Endodermal cell (in vitro differentiated cells): Measurements from ENCODE around the gene AHDC1. TPM values are rescaled to one million over a fixed set of nuclear protein-coding genes. Genes with fewer than 3 reads are reported as not detected.

Experiments used
- DNase-seq: peaks from one replicate; pipeline ENCODE4 v3.0.0-alpha.2; 2017
- H3K27ac ChIP-seq: 2 replicates; pipeline ENCODE4 v1.5.1; 2013; ENCODE audit warnings: mild to moderate bottlenecking, low read depth, low read length, moderate library complexity
- H3K27me3 ChIP-seq: 2 replicates; pipeline ENCODE4 v1.6.1; 2013; ENCODE audit warnings: mild to moderate bottlenecking, low read length, moderate library complexity; ENCODE audit not compliant: insufficient read depth, control insufficient read depth, poor library complexity, severe bottlenecking
- H3K36me3 ChIP-seq: 2 replicates; pipeline ENCODE4 v1.7.0; 2013; ENCODE audit warnings: mild to moderate bottlenecking, low read length, moderate library complexity; ENCODE audit not compliant: control insufficient read depth, insufficient read depth
- H3K4me1 ChIP-seq: one replicate; pipeline ENCODE4 v1.7.0; 2013; ENCODE audit warnings: low read length; ENCODE audit not compliant: control insufficient read depth, insufficient read depth
- H3K4me3 ChIP-seq: 2 replicates; pipeline ENCODE4 v1.5.1; 2013; ENCODE audit warnings: mild to moderate bottlenecking, low read length, moderate library complexity
- H3K9ac ChIP-seq: 2 replicates; pipeline ENCODE4 v1.6.1; 2013; ENCODE audit warnings: mild to moderate bottlenecking, low read length, moderate library complexity; ENCODE audit not compliant: poor library complexity, severe bottlenecking; ENCODE audit errors: extremely low read depth
- H3K9me3 ChIP-seq: 2 replicates; pipeline ENCODE4 v1.6.1; 2013; ENCODE audit warnings: mild to moderate bottlenecking, low read length, moderate library complexity; ENCODE audit not compliant: control insufficient read depth
- H3K27ac Mint-ChIP-seq: 2 replicates; pipeline ENCODE4 v1.8.0; 2020; ENCODE audit warnings: mixed read lengths
- H3K27me3 Mint-ChIP-seq: 2 replicates; pipeline ENCODE4 v1.8.0; 2021; ENCODE audit warnings: mild to moderate bottlenecking, mixed read lengths; ENCODE audit not compliant: insufficient read depth
- H3K36me3 Mint-ChIP-seq: 2 replicates; pipeline ENCODE4 v1.8.0; 2020; ENCODE audit warnings: low read depth, mixed read lengths
- H3K4me1 Mint-ChIP-seq: 2 replicates; pipeline ENCODE4 v1.8.0; 2020; ENCODE audit warnings: mixed read lengths
- H3K4me3 Mint-ChIP-seq: 2 replicates; pipeline ENCODE4 v1.8.0; 2020; ENCODE audit warnings: mild to moderate bottlenecking, moderate library complexity, mixed read lengths
- H3K9me3 Mint-ChIP-seq: 2 replicates; pipeline ENCODE4 v1.8.0; 2020; ENCODE audit warnings: mild to moderate bottlenecking, mixed read lengths
- CTCF ChIP-seq: fragments of 200-600 bp; sonication (generic); conservative IDR thresholded peaks from 2 replicates; pipeline ENCODE4 v1.5.0; 2021; ENCODE audit warnings: antibody characterized with exemption, mild to moderate bottlenecking
- WGBS, 2 experiments: methylation state at CpG; one replicate each; pipeline versions ENCODE4 v1.1.5 to v1.1.7; 2013; ENCODE audit warnings: missing lambda C conversion rate in 2 of 2, mixed read lengths in 1 of 2; ENCODE audit not compliant: insufficient coverage in 1 of 2, insufficient read length in 1 of 2; 5-methylcytosine and 5-hydroxymethylcytosine counted together
- total RNA-seq, 2 donors: library from RNA; stranded (reverse); fragmentation: NEBNext Ultra II Directional in 1 of 2; extraction: Animal tissue kit (Norgen Biotek cat#: 25700) in 1 of 2; gene quantifications; 2 replicates in 1 of 2; 3 replicates in 1 of 2; pipeline ENCODE4 v1.2.1, GENCODE V29; 2021

Gene AHDC1
- total RNA-seq, 2 donors from 2014 or later = 39.3 to 41.2 TPM

- peaks cover 17% of the 10 kb centered on the region for H3K4me1 Mint-ChIP-seq
- TF ChIP-seq CTCF = peak; percentile 42
Observed at GRCh38 chr1:27552911-27553420, 51.0 kb downstream of the AHDC1 start.

GRCh38 chr1:27551953-27552312 is 52.0 kb downstream of the AHDC1 start:
- WGBS, 2 experiments = 72 to 96% methylated on average over 2 to 11 of the region's 14 CpGs
- Histone ChIP-seq H3K9ac (no peak overlapping the region), H3K36me3 (peaks cover 9% of the 10 kb centered on the region), H3K4me1 (peaks cover 8% of the 10 kb centered on the region), H3K27me3 (no peaks in the 10 kb centered on the region), H3K4me3 (no peak overlapping the region), H3K9me3 (no peaks in the 10 kb centered on the region), H3K27ac (no peak overlapping the region)
- no peak for DNase-seq
- peaks cover 10% of the 10 kb centered on the region for H3K4me1 Mint-ChIP-seq
- H3K36me3 Mint-ChIP-seq = peaks cover 39% of the 10 kb centered on the region
- no peak overlapping the region for H3K4me3 Mint-ChIP-seq
- H3K27ac Mint-ChIP-seq = no peak overlapping the region
- TF ChIP-seq CTCF = no peak
- H3K27me3 Mint-ChIP-seq = no peaks in the 10 kb centered on the region
- H3K9me3 Mint-ChIP-seq = no peaks in the 10 kb centered on the region

More at GRCh38 chr1:27552911-27553420, 51.0 kb downstream of the AHDC1 start:
- H3K4me3 Mint-ChIP-seq = no peak overlapping the region
- H3K9me3 Mint-ChIP-seq = no peaks in the 10 kb centered on the region
- Histone ChIP-seq H3K36me3 (peaks cover 11% of the 10 kb centered on the region), H3K27ac (no peak overlapping the region), H3K27me3 (no peaks in the 10 kb centered on the region), H3K4me3 (no peak overlapping the region), H3K9ac (no peak overlapping the region), H3K9me3 (no peaks in the 10 kb centered on the region), H3K4me1 (peaks cover 14% of the 10 kb centered on the region)
- no peaks in the 10 kb centered on the region for H3K27me3 Mint-ChIP-seq
- 92 to 98% methylated on average over 14 to 16 of the region's 16 CpGs for WGBS, 2 experiments
- peaks cover 37% of the 10 kb centered on the region for H3K36me3 Mint-ChIP-seq
- DNase-seq = no peak
- no peak overlapping the region for H3K27ac Mint-ChIP-seq

- 94% methylated on average over 29 to 48 of the region's 48 CpGs for WGBS, 2 experiments
- H3K27me3 Mint-ChIP-seq = no peaks in the 10 kb centered on the region
- TF ChIP-seq CTCF = no peak
Observed at GRCh38 chr1:27551170-27551952, 52.6 kb downstream of the AHDC1 start.

More at GRCh38 chr1:27551170-27551952, 52.6 kb downstream of the AHDC1 start:
- no peaks in the 10 kb centered on the region for H3K9me3 ChIP-seq
- H3K36me3 ChIP-seq = peaks cover 10% of the 10 kb centered on the region
- H3K4me1 ChIP-seq = peaks cover 7% of the 10 kb centered on the region
- H3K36me3 Mint-ChIP-seq = peaks cover 43% of the 10 kb centered on the region
- no peak overlapping the region for H3K27ac Mint-ChIP-seq
- H3K27me3 ChIP-seq = no peaks in the 10 kb centered on the region
- H3K4me3 Mint-ChIP-seq = no peak overlapping the region
- DNase-seq = no peak
- H3K27ac ChIP-seq = no peak overlapping the region
- H3K4me1 Mint-ChIP-seq = peaks cover 6% of the 10 kb centered on the region
- no peak overlapping the region for H3K9ac ChIP-seq
- no peaks in the 10 kb centered on the region for H3K9me3 Mint-ChIP-seq
- H3K4me3 ChIP-seq = no peak overlapping the region
